WTC11 (cell line): ENCODE results near the gene ENTPD8. TPM values are rescaled to one million over a fixed set of nuclear protein-coding genes. Genes with fewer than 3 reads are reported as not detected.
A peak's percentile ranks its signal among the peaks of the same experiment; 100 is the strongest.

ENCODE experiments used
- ATAC-seq: fragments of 200-7000 bp; cut with Tn5 transposase; 2 replicates; pipeline ENCODE4 v1.10.0; 2021; ENCODE audit warnings: mild to moderate bottlenecking, moderate library complexity
- CTCF ChIA-PET: fragments of 300-600 bp; sonication (Branson Sonifier 250); formaldehyde crosslinking; loops from one replicate; lab custom pipeline; 2021; ENCODE audit warnings: antibody characterized with exemption; lab: Charles Lee
- POLR2A ChIA-PET: fragments of 350-600 bp; sonication (Branson Sonifier 250); formaldehyde crosslinking; loops from one replicate; lab custom pipeline; 2021; ENCODE audit warnings: antibody characterized with exemption; lab: Charles Lee
- DNase-seq: peaks from one replicate; pipeline ENCODE4 v3.0.0; 2021; ENCODE audit warnings: low spot score
- H3K27ac Mint-ChIP-seq: 2 replicates; pipeline ENCODE4 v1.8.0; 2021; ENCODE audit warnings: mixed read lengths
- H3K27me3 Mint-ChIP-seq: 2 replicates; pipeline ENCODE4 v1.8.0; 2021; ENCODE audit warnings: low read depth, mild to moderate bottlenecking, moderate library complexity, mixed read lengths
- H3K36me3 Mint-ChIP-seq: 2 replicates; pipeline ENCODE4 v1.8.0; 2021; ENCODE audit warnings: mixed read lengths
- H3K4me1 Mint-ChIP-seq: 2 replicates; pipeline ENCODE4 v1.8.0; 2022; ENCODE audit warnings: mixed read lengths
- H3K4me3 Mint-ChIP-seq: 2 replicates; pipeline ENCODE4 v1.8.0; 2021; ENCODE audit warnings: mild to moderate bottlenecking, moderate library complexity, mixed read lengths
- H3K9me3 Mint-ChIP-seq: 2 replicates; pipeline ENCODE4 v1.8.0; 2021; ENCODE audit warnings: mixed read lengths
- ATF3 ChIP-seq: sonication (generic); formaldehyde crosslinking; conservative IDR thresholded peaks from 2 replicates; pipeline ENCODE4 v1.8.1; 2022; ENCODE audit warnings: mild to moderate bottlenecking, missing genetic modification reagents
- CREB1 ChIP-seq: sonication (generic); formaldehyde crosslinking; IDR thresholded peaks from 2 replicates; pipeline ENCODE4 v1.8.0; 2023; ENCODE audit warnings: mild to moderate bottlenecking, missing genetic modification reagents
- ESRRA ChIP-seq: sonication (generic); formaldehyde crosslinking; IDR thresholded peaks from 2 replicates; pipeline ENCODE4 v1.8.1; 2022; ENCODE audit warnings: mild to moderate bottlenecking, missing genetic modification reagents, borderline replicate concordance
- FOXJ3 ChIP-seq: sonication (generic); formaldehyde crosslinking; IDR thresholded peaks from 2 replicates; pipeline ENCODE4 v1.9.0; 2021; ENCODE audit warnings: missing genetic modification reagents, mild to moderate bottlenecking, borderline replicate concordance
- KAT7 ChIP-seq: sonication (generic); formaldehyde crosslinking; IDR thresholded peaks from 2 replicates; pipeline ENCODE4 v1.8.1; 2023; ENCODE audit warnings: missing genetic modification reagents, mild to moderate bottlenecking, borderline replicate concordance
- NFATC4 ChIP-seq: fragments of 250-450 bp; sonication (Bioruptor Pico); IDR thresholded peaks from 2 replicates; pipeline ENCODE4 v1.9.0; 2021; ENCODE audit warnings: mild to moderate bottlenecking
- NFYB ChIP-seq: sonication (generic); formaldehyde crosslinking; conservative IDR thresholded peaks from 2 replicates; pipeline ENCODE4 v1.8.0; 2022; ENCODE audit warnings: low read depth, missing genetic modification reagents
- TCF7 ChIP-seq: sonication (generic); formaldehyde crosslinking; IDR thresholded peaks from 2 replicates; pipeline ENCODE4 v1.8.0; 2022; ENCODE audit warnings: mild to moderate bottlenecking, low read depth, missing genetic modification reagents, moderate library complexity
- USF1 ChIP-seq: sonication (generic); formaldehyde crosslinking; IDR thresholded peaks from 2 replicates; pipeline ENCODE4 v1.8.0; 2022; ENCODE audit warnings: mild to moderate bottlenecking, missing genetic modification reagents
- ZNF121 ChIP-seq: sonication (generic); formaldehyde crosslinking; IDR thresholded peaks from 2 replicates; pipeline ENCODE4 v1.8.0; 2023; ENCODE audit warnings: missing genetic modification reagents
- ZNF416 ChIP-seq: fragments of 250-450 bp; sonication (Bioruptor Pico); IDR thresholded peaks from 2 replicates; pipeline ENCODE4 v1.9.0; 2021; ENCODE audit warnings: mild to moderate bottlenecking, inconsistent platforms
- ZNF671 ChIP-seq: fragments of 250-450 bp; sonication (Bioruptor Pico); IDR thresholded peaks from 2 replicates; pipeline ENCODE4 v1.8.0; 2021; ENCODE audit warnings: mild to moderate bottlenecking
- total RNA-seq: library from RNA; stranded (reverse); gene quantifications from 3 replicates; pipeline ENCODE4 v1.2.3, GENCODE V29; 2021
- TF ChIP-seq, protein P1 (sequence below): fragments of 250-450 bp; sonication (Bioruptor Pico); IDR thresholded peaks from 2 replicates; pipeline ENCODE4 v1.8.0; 2021; ENCODE audit warnings: mild to moderate bottlenecking
- TF ChIP-seq, protein P2 (sequence below): sonication (generic); formaldehyde crosslinking; IDR thresholded peaks from 2 replicates; pipeline ENCODE4 v1.8.0; 2022; ENCODE audit warnings: missing genetic modification reagents

ENTPD8 gene
- total RNA-seq, 1 experiment from 2014 or later: 2.3 TPM

DNA sequence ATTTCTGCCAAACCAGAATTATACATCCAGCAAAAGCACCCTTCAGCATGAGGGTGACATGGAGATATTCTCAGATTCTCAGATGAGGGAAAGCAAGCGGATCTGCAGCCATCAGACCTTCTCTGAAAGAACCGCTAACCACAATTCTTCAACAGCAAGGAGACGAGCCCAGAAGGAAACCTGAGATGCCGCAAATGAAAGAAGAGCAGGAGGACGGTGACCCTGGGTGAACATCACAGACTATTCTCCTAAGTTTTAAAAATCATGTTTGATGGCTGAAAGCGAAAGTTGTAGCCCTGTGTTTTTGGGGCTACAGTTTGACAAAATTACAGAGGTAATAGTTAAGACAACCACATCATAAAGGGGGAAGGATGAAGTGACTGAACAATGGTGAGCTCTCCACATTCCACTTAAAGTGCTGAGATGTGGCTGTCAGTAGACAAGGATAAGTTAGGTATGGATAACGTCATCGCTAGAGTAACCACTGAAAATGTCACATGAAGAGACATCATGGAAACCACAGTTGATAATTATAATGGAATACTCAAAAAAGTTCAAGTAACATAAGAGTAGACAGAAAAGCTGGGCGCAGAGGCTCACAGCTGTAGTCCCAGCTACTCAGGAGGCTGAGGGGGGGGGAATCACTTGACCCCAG lies 49.5 kb upstream of the ENTPD8 start (continued):
- TF ChIP-seq USF1 (CRISPR knock-in tag) (no peak), NFATC4 (no peak), ZNF416 (no peak), ATF3 (CRISPR knock-in tag) (no peak)
- TF ChIP-seq, all 79 proteins: peak for 0

GRCh38 chr9:137488906-137489305 lies 47.7 kb upstream of the ENTPD8 start:
- no peaks in the 10 kb centered on the region for H3K36me3 Mint-ChIP-seq

DNA sequence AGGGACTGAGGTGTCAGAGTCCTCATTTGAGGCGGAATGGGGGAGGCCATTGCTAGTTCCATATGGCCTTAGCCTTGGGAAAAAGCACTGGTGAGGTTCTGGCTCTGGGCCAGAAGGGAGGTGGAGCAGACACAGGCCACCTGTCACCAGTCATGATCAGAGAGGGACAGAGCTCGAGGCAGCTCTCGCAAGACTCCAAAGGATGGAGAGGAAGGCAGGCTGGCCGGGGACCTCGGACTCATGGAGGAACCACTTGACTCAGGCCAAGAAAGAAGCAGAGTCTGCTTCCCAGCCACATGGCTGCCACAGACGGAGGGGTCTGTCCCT lies 47.1 kb upstream of the ENTPD8 start:
- H3K4me3 Mint-ChIP-seq: no peak overlapping the region
- no peak for DNase-seq
- no peaks in the 10 kb centered on the region for H3K36me3 Mint-ChIP-seq
- CTCF ChIA-PET: interaction anchor here (1.8 kb wide), 1 partner anchor 202 kb away, joined by 3 read pairs; no protein-coding TSS in a partner anchor
- TF ChIP-seq KAT7 (CRISPR knock-in tag) (no peak), ESRRA (no peak), CREB1 (CRISPR knock-in tag) (no peak), ZNF671 (no peak), ZNF121 (CRISPR knock-in tag) (no peak), FOXJ3 (no peak)
- TF ChIP-seq, all 79 proteins: peak for 0
- no peaks in the 10 kb centered on the region for H3K4me1 Mint-ChIP-seq
- ATAC-seq: no peak
- POLR2A ChIA-PET: no interaction called here
- no peaks in the 10 kb centered on the region for H3K27me3 Mint-ChIP-seq
- H3K27ac Mint-ChIP-seq: 0 out of 2 replicates have a peak overlapping the region, but pooled peaks have one; percentile 60
- H3K9me3 Mint-ChIP-seq: peaks cover 3% of the 10 kb centered on the region; the same call in 1 of the 2 replicates

More at GRCh38 chr9:137488906-137489305, 47.7 kb upstream of the ENTPD8 start:
- ATAC-seq (no peak), DNase-seq (no peak)
- ChIA-PET CTCF (no interaction called here), POLR2A (no interaction called here)
- Mint-ChIP-seq H3K9me3 (peaks cover 3% of the 10 kb centered on the region; the same call in 1 of the 2 replicates), H3K27me3 (no peaks in the 10 kb centered on the region), H3K4me1 (no peaks in the 10 kb centered on the region), H3K27ac (no peak overlapping the region), H3K4me3 (no peak overlapping the region)
- no peak for TF ChIP-seq NFYB
- TF ChIP-seq, protein P1, sequence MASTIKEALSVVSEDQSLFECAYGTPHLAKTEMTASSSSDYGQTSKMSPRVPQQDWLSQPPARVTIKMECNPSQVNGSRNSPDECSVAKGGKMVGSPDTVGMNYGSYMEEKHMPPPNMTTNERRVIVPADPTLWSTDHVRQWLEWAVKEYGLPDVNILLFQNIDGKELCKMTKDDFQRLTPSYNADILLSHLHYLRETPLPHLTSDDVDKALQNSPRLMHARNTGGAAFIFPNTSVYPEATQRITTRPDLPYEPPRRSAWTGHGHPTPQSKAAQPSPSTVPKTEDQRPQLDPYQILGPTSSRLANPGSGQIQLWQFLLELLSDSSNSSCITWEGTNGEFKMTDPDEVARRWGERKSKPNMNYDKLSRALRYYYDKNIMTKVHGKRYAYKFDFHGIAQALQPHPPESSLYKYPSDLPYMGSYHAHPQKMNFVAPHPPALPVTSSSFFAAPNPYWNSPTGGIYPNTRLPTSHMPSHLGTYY (CRISPR knock-in tag): no peak
- TF ChIP-seq, protein P2, sequence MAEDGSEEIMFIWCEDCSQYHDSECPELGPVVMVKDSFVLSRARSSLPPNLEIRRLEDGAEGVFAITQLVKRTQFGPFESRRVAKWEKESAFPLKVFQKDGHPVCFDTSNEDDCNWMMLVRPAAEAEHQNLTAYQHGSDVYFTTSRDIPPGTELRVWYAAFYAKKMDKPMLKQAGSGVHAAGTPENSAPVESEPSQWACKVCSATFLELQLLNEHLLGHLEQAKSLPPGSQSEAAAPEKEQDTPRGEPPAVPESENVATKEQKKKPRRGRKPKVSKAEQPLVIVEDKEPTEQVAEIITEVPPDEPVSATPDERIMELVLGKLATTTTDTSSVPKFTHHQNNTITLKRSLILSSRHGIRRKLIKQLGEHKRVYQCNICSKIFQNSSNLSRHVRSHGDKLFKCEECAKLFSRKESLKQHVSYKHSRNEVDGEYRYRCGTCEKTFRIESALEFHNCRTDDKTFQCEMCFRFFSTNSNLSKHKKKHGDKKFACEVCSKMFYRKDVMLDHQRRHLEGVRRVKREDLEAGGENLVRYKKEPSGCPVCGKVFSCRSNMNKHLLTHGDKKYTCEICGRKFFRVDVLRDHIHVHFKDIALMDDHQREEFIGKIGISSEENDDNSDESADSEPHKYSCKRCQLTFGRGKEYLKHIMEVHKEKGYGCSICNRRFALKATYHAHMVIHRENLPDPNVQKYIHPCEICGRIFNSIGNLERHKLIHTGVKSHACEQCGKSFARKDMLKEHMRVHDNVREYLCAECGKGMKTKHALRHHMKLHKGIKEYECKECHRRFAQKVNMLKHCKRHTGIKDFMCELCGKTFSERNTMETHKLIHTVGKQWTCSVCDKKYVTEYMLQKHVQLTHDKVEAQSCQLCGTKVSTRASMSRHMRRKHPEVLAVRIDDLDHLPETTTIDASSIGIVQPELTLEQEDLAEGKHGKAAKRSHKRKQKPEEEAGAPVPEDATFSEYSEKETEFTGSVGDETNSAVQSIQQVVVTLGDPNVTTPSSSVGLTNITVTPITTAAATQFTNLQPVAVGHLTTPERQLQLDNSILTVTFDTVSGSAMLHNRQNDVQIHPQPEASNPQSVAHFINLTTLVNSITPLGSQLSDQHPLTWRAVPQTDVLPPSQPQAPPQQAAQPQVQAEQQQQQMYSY (CRISPR knock-in tag): no peak

DNA sequence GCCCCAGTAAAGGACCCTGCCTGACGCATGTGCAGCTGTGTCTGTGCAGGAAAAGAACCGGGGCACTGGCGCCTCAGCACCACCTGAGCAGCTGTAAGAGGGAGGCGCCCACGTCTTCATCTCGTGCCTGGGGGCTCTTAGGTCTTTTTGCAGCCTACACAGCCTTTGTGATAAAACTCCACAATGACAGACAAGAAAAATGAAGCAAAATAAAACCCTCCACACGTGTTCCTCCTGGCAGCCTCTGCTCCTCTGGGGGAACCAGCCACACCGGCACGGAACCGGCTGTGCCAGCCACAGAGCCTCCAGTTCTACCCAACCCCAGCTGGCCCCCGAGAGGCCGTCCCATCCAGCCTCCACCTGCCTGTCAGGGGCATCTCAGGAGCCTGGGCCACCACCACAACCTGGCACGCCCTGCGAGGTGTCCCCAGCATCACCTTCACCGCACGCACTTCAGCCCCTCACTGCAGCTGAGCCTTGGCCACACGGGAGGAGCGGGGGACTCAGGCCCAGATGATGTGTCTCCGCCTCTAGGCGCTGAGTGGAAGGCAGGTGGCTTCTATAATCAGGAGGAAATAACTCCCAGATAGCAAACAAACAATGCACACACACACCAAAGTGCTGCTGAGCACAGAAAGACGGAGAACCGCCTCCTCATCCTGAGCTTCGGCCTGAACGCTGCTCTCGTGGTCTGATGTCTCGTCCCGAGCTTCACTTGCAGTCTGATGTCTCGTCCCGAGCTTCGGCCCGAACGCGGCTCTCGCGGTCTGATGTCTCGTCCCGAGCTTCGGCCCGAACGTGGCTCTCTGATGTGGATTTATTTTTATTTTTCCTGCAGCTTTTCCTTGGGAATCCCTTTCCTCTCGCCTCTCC lies 46.5 kb upstream of the ENTPD8 start:
- no peak for DNase-seq
- POLR2A ChIA-PET: no interaction called here
- CTCF ChIA-PET: interaction anchor here (1.4 to 1.8 kb wide), 2 partner anchors 185 to 201 kb away, joined by 3 to 4 read pairs; no protein-coding TSS in a partner anchor
- peaks cover 3% of the 10 kb centered on the region; the same call in 1 of the 2 replicates for H3K9me3 Mint-ChIP-seq
- no peaks in the 10 kb centered on the region for H3K4me1 Mint-ChIP-seq
- no peak overlapping the region for H3K27ac Mint-ChIP-seq
- no peaks in the 10 kb centered on the region for H3K27me3 Mint-ChIP-seq
- no peak for ATAC-seq
- H3K36me3 Mint-ChIP-seq: no peaks in the 10 kb centered on the region
- no peak overlapping the region for H3K4me3 Mint-ChIP-seq
- no peak for TF ChIP-seq TCF7
